ENCODE results near the gene HRG.
A peak's percentile ranks its signal among the peaks of the same experiment; 100 is the strongest.

Gene HRG

GRCh38 chr3:186638259-186638658, 27.6 kb upstream of the HRG start:
- H3K27ac ChIP-seq (ENCODE audit: low read depth in 2 of 2, low read length in 2 of 2) = peak overlapping the region; percentile 48 to 56
- H3K4me1 ChIP-seq (ENCODE audit: control insufficient read depth in 2 of 2, insufficient read depth in 2 of 2, low read length in 2 of 2) = peaks cover 6 to 14% of the 10 kb centered on the region in 2 donors
- H3K4me3 ChIP-seq (ENCODE audit: low read length in 2 of 2) = no peak overlapping the region
- no peak overlapping the region for H3K9ac ChIP-seq (ENCODE audit: low read depth in 1 of 2, low read length in 2 of 2)
- no peaks in the 10 kb centered on the region for H3K27me3 ChIP-seq (ENCODE audit: control insufficient read depth in 2 of 2, insufficient read depth in 2 of 2, low read length in 2 of 2)
- H3K36me3 ChIP-seq (ENCODE audit: control insufficient read depth in 2 of 2, insufficient read depth in 2 of 2, low read length in 2 of 2) = no peaks in the 10 kb centered on the region
- no peaks in the 10 kb centered on the region for H3K9me3 ChIP-seq (ENCODE audit: control insufficient read depth in 2 of 2, low read length in 2 of 2)

- Histone ChIP-seq H3K4me1 (ENCODE audit: control insufficient read depth in 2 of 2, insufficient read depth in 2 of 2, low read length in 2 of 2) (peaks cover 6 to 14% of the 10 kb centered on the region in 2 donors), H3K27me3 (ENCODE audit: control insufficient read depth in 2 of 2, insufficient read depth in 2 of 2, low read length in 2 of 2) (peaks cover 0 to 3% of the 10 kb centered on the region in 2 donors), H3K27ac (ENCODE audit: low read depth in 2 of 2, low read length in 2 of 2) (no peak within 1 kb of the TSS), H3K4me3 (ENCODE audit: low read length in 2 of 2) (no peak within 1 kb of the TSS), H3K9me3 (ENCODE audit: control insufficient read depth in 2 of 2, low read length in 2 of 2) (no peaks in the 10 kb centered on the region), H3K36me3 (ENCODE audit: control insufficient read depth in 2 of 2, insufficient read depth in 2 of 2, low read length in 2 of 2) (no peaks in the 10 kb centered on the region), H3K9ac (ENCODE audit: low read depth in 1 of 2, low read length in 2 of 2) (no peak within 1 kb of the TSS)
Observed at GRCh38 chr3:186639778-186640472, 25.9 kb upstream of the HRG start, which contains the start of gene FETUB. Gene FETUB (plus strand): TSS chr3:186640399. CDS start chr3:186640461, 62 bp downstream.

- Histone ChIP-seq H3K27me3 (ENCODE audit: control insufficient read depth in 2 of 2, insufficient read depth in 2 of 2, low read length in 2 of 2) (peaks cover 0 to 3% of the 10 kb centered on the region in 2 donors), H3K4me1 (ENCODE audit: control insufficient read depth in 2 of 2, insufficient read depth in 2 of 2, low read length in 2 of 2) (peaks cover 6 to 13% of the 10 kb centered on the region in 2 donors), H3K27ac (ENCODE audit: low read depth in 2 of 2, low read length in 2 of 2) (no peak overlapping the region), H3K36me3 (ENCODE audit: control insufficient read depth in 2 of 2, insufficient read depth in 2 of 2, low read length in 2 of 2) (no peaks in the 10 kb centered on the region), H3K4me3 (ENCODE audit: low read length in 2 of 2) (no peak overlapping the region), H3K9ac (ENCODE audit: low read depth in 1 of 2, low read length in 2 of 2) (no peak overlapping the region), H3K9me3 (ENCODE audit: control insufficient read depth in 2 of 2, low read length in 2 of 2) (no peaks in the 10 kb centered on the region)
Observed at GRCh38 chr3:186640473-186640818, 25.4 kb upstream of the HRG start.

- no peak overlapping the region for H3K4me3 ChIP-seq (ENCODE audit: low read length in 2 of 2)
- H3K27me3 ChIP-seq (ENCODE audit: control insufficient read depth in 2 of 2, insufficient read depth in 2 of 2, low read length in 2 of 2) = peaks cover 0 to 3% of the 10 kb centered on the region in 2 donors
- H3K27ac ChIP-seq (ENCODE audit: low read depth in 2 of 2, low read length in 2 of 2) = no peak overlapping the region
- H3K36me3 ChIP-seq (ENCODE audit: control insufficient read depth in 2 of 2, insufficient read depth in 2 of 2, low read length in 2 of 2) = no peaks in the 10 kb centered on the region
- no peak overlapping the region for H3K9ac ChIP-seq (ENCODE audit: low read depth in 1 of 2, low read length in 2 of 2)
- H3K9me3 ChIP-seq (ENCODE audit: control insufficient read depth in 2 of 2, low read length in 2 of 2) = no peaks in the 10 kb centered on the region
- peaks cover 6 to 8% of the 10 kb centered on the region in 2 donors for H3K4me1 ChIP-seq (ENCODE audit: control insufficient read depth in 2 of 2, insufficient read depth in 2 of 2, low read length in 2 of 2)
Observed at GRCh38 chr3:186640929-186641328, 24.9 kb upstream of the HRG start.

GRCh38 chr3:186642014-186642413, 23.8 kb upstream of the HRG start:
- Histone ChIP-seq H3K4me1 (ENCODE audit: control insufficient read depth in 2 of 2, insufficient read depth in 2 of 2, low read length in 2 of 2) (peaks cover 4 to 6% of the 10 kb centered on the region in 2 donors), H3K27ac (ENCODE audit: low read depth in 2 of 2, low read length in 2 of 2) (no peak overlapping the region), H3K4me3 (ENCODE audit: low read length in 2 of 2) (no peak overlapping the region), H3K36me3 (ENCODE audit: control insufficient read depth in 2 of 2, insufficient read depth in 2 of 2, low read length in 2 of 2) (no peaks in the 10 kb centered on the region), H3K9me3 (ENCODE audit: control insufficient read depth in 2 of 2, low read length in 2 of 2) (no peaks in the 10 kb centered on the region), H3K27me3 (ENCODE audit: control insufficient read depth in 2 of 2, insufficient read depth in 2 of 2, low read length in 2 of 2) (peaks cover 0 to 3% of the 10 kb centered on the region in 2 donors), H3K9ac (ENCODE audit: low read depth in 1 of 2, low read length in 2 of 2) (no peak overlapping the region)

GRCh38 chr3:186643493-186643892, 22.3 kb upstream of the HRG start:
- H3K9me3 ChIP-seq (ENCODE audit: control insufficient read depth in 2 of 2, low read length in 2 of 2) = no peaks in the 10 kb centered on the region
- H3K4me3 ChIP-seq (ENCODE audit: low read length in 2 of 2) = no peak overlapping the region
- H3K36me3 ChIP-seq (ENCODE audit: control insufficient read depth in 2 of 2, insufficient read depth in 2 of 2, low read length in 2 of 2) = no peaks in the 10 kb centered on the region
- no peaks in the 10 kb centered on the region for H3K4me1 ChIP-seq (ENCODE audit: control insufficient read depth in 2 of 2, insufficient read depth in 2 of 2, low read length in 2 of 2)
- H3K27ac ChIP-seq (ENCODE audit: low read depth in 2 of 2, low read length in 2 of 2) = no peak overlapping the region
- peaks cover 0 to 3% of the 10 kb centered on the region in 2 donors for H3K27me3 ChIP-seq (ENCODE audit: control insufficient read depth in 2 of 2, insufficient read depth in 2 of 2, low read length in 2 of 2)
- no peak overlapping the region for H3K9ac ChIP-seq (ENCODE audit: low read depth in 1 of 2, low read length in 2 of 2)

- Histone ChIP-seq H3K9me3 (ENCODE audit: control insufficient read depth in 2 of 2, low read length in 2 of 2) (no peaks in the 10 kb centered on the region), H3K36me3 (ENCODE audit: control insufficient read depth in 2 of 2, insufficient read depth in 2 of 2, low read length in 2 of 2) (no peaks in the 10 kb centered on the region), H3K4me1 (ENCODE audit: control insufficient read depth in 2 of 2, insufficient read depth in 2 of 2, low read length in 2 of 2) (no peaks in the 10 kb centered on the region), H3K27me3 (ENCODE audit: control insufficient read depth in 2 of 2, insufficient read depth in 2 of 2, low read length in 2 of 2) (peaks cover 0 to 3% of the 10 kb centered on the region in 2 donors), H3K27ac (ENCODE audit: low read depth in 2 of 2, low read length in 2 of 2) (no peak overlapping the region), H3K9ac (ENCODE audit: low read depth in 1 of 2, low read length in 2 of 2) (no peak overlapping the region), H3K4me3 (ENCODE audit: low read length in 2 of 2) (no peak overlapping the region)
Observed at GRCh38 chr3:186644683-186645082, 21.1 kb upstream of the HRG start.

DNA sequence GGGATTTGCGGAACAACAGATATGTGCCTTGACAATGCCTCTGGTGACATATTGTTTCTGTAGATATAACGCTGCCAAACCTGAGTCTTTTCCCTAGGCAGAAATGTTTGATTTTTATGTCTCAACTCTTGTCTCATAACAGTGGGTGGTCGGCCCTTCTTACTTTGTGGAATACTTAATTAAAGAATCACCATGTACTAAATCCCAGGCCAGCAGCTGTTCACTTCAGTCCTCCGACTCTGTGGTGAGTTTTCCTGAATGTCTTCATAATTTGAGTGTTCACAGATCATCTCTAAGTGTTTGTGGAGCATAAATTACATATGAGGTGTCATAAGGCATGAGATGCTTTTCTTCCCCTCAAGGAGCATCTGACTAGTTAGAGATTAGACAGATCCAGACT, 19.7 kb upstream of the HRG start:
- Histone ChIP-seq H3K4me3 (ENCODE audit: low read length in 2 of 2) (no peak overlapping the region), H3K36me3 (ENCODE audit: control insufficient read depth in 2 of 2, insufficient read depth in 2 of 2, low read length in 2 of 2) (no peaks in the 10 kb centered on the region), H3K27me3 (ENCODE audit: control insufficient read depth in 2 of 2, insufficient read depth in 2 of 2, low read length in 2 of 2) (peaks cover 0 to 4% of the 10 kb centered on the region in 2 donors), H3K9ac (ENCODE audit: low read depth in 1 of 2, low read length in 2 of 2) (no peak overlapping the region), H3K9me3 (ENCODE audit: control insufficient read depth in 2 of 2, low read length in 2 of 2) (no peaks in the 10 kb centered on the region), H3K4me1 (ENCODE audit: control insufficient read depth in 2 of 2, insufficient read depth in 2 of 2, low read length in 2 of 2) (no peaks in the 10 kb centered on the region), H3K27ac (ENCODE audit: low read depth in 2 of 2, low read length in 2 of 2) (no peak overlapping the region)

DNA sequence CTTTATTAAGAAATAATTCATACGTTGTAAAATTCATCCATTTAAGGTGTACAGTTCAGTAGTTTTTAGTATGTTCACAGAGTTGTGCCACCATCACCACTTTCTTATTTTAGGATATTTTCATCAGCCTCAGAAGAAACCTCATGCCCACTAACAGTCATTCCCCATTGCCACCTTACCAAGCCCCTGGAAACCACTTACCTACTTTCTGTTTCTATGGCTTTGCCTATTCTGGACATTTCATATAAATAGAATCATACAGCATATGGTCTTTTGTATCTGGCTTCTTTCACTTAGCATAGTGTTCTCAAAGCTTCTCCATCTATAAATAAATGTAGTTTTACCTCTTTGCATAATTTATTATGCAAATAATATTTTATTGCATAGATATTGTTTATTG, 19.0 kb upstream of the HRG start:
- H3K4me3 ChIP-seq (ENCODE audit: low read length in 2 of 2) = no peak overlapping the region
- no peaks in the 10 kb centered on the region for H3K36me3 ChIP-seq (ENCODE audit: control insufficient read depth in 2 of 2, insufficient read depth in 2 of 2, low read length in 2 of 2)
- no peaks in the 10 kb centered on the region for H3K9me3 ChIP-seq (ENCODE audit: control insufficient read depth in 2 of 2, low read length in 2 of 2)
- H3K27ac ChIP-seq (ENCODE audit: low read depth in 2 of 2, low read length in 2 of 2) = no peak overlapping the region
- no peak overlapping the region for H3K9ac ChIP-seq (ENCODE audit: low read depth in 1 of 2, low read length in 2 of 2)
- peaks cover 0 to 4% of the 10 kb centered on the region in 2 donors for H3K27me3 ChIP-seq (ENCODE audit: control insufficient read depth in 2 of 2, insufficient read depth in 2 of 2, low read length in 2 of 2)
- no peaks in the 10 kb centered on the region for H3K4me1 ChIP-seq (ENCODE audit: control insufficient read depth in 2 of 2, insufficient read depth in 2 of 2, low read length in 2 of 2)

GRCh38 chr3:186648851-186649250, 17.0 kb upstream of the HRG start:
- H3K4me1 ChIP-seq (ENCODE audit: control insufficient read depth in 2 of 2, insufficient read depth in 2 of 2, low read length in 2 of 2) = no peaks in the 10 kb centered on the region
- no peaks in the 10 kb centered on the region for H3K36me3 ChIP-seq (ENCODE audit: control insufficient read depth in 2 of 2, insufficient read depth in 2 of 2, low read length in 2 of 2)
- no peak overlapping the region for H3K9ac ChIP-seq (ENCODE audit: low read depth in 1 of 2, low read length in 2 of 2)
- H3K27ac ChIP-seq (ENCODE audit: low read depth in 2 of 2, low read length in 2 of 2) = no peak overlapping the region
- H3K4me3 ChIP-seq (ENCODE audit: low read length in 2 of 2) = no peak overlapping the region
- peaks cover 0 to 4% of the 10 kb centered on the region in 2 donors for H3K27me3 ChIP-seq (ENCODE audit: control insufficient read depth in 2 of 2, insufficient read depth in 2 of 2, low read length in 2 of 2)
- no peaks in the 10 kb centered on the region for H3K9me3 ChIP-seq (ENCODE audit: control insufficient read depth in 2 of 2, low read length in 2 of 2)
